Left ventricle myocardium inferior (tissue), 1 donor: ENCODE measurements around the gene RSPH1. TPM values are rescaled to one million over a fixed set of nuclear protein-coding genes. Genes with fewer than 3 reads are reported as not detected.

Experiments used
- DNase-seq: peaks from one replicate; pipeline ENCODE4 v3.0.0-alpha.2; 2020
- H3K27ac ChIP-seq: fragments of 200-600 bp; replicated peaks from 2 replicates; pipeline ENCODE4 v1.8.0; 2021
- H3K27me3 ChIP-seq: fragments of 200-600 bp; 2 replicates; pipeline ENCODE4 v1.8.0; 2021; ENCODE audit warnings: low read depth
- H3K36me3 ChIP-seq: fragments of 200-600 bp; 2 replicates; pipeline ENCODE4 v1.8.0; 2021
- H3K4me1 ChIP-seq: fragments of 200-600 bp; 2 replicates; pipeline ENCODE4 v1.8.0; 2021
- H3K4me3 ChIP-seq: fragments of 200-600 bp; 2 replicates; pipeline ENCODE4 v1.8.0; 2021; ENCODE audit warnings: mild to moderate bottlenecking, moderate library complexity
- H3K9me3 ChIP-seq: fragments of 200-600 bp; replicated peaks from 2 replicates; pipeline ENCODE4 v1.8.0; 2021
- intact Hi-C: fragments of 100-400 bp; cut with micrococcal nuclease; formaldehyde crosslinking; loops from one replicate; pipeline ENCODE4 v1.11.0; 2022
- total RNA-seq: library from RNA; stranded (reverse); fragmentation: NEBNext Ultra II Directional; extraction: Animal tissue kit (Norgen Biotek cat#: 25700); gene quantifications from one replicate; pipeline ENCODE4 v1.2.1, GENCODE V29; 2021
- TF ChIP-seq, protein P1 (sequence below): fragments of 200-600 bp; IDR thresholded peaks from 2 replicates; pipeline ENCODE4 v1.8.0; 2021; ENCODE audit warnings: antibody characterized with exemption, mild to moderate bottlenecking, borderline replicate concordance
- donor health status: DM: no; HTN: yes; CAD: no; lungs with severe emphysema.

Gene RSPH1
- total RNA-seq, 1 donor from 2014 or later: not detected

GRCh38 chr21:42503711-42504110 lies 7.7 kb upstream of the RSPH1 start:
- TF ChIP-seq, protein P1, sequence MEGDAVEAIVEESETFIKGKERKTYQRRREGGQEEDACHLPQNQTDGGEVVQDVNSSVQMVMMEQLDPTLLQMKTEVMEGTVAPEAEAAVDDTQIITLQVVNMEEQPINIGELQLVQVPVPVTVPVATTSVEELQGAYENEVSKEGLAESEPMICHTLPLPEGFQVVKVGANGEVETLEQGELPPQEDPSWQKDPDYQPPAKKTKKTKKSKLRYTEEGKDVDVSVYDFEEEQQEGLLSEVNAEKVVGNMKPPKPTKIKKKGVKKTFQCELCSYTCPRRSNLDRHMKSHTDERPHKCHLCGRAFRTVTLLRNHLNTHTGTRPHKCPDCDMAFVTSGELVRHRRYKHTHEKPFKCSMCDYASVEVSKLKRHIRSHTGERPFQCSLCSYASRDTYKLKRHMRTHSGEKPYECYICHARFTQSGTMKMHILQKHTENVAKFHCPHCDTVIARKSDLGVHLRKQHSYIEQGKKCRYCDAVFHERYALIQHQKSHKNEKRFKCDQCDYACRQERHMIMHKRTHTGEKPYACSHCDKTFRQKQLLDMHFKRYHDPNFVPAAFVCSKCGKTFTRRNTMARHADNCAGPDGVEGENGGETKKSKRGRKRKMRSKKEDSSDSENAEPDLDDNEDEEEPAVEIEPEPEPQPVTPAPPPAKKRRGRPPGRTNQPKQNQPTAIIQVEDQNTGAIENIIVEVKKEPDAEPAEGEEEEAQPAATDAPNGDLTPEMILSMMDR: no peak
- no peaks in the 10 kb centered on the region for H3K36me3 ChIP-seq
- intact Hi-C loops: no loop called here
- no peak for DNase-seq
- H3K4me1 ChIP-seq: no peaks in the 10 kb centered on the region
- no peaks in the 10 kb centered on the region for H3K9me3 ChIP-seq
- H3K27me3 ChIP-seq: no peaks in the 10 kb centered on the region
- H3K27ac ChIP-seq: no peak overlapping the region
- no peak overlapping the region for H3K4me3 ChIP-seq

DNA sequence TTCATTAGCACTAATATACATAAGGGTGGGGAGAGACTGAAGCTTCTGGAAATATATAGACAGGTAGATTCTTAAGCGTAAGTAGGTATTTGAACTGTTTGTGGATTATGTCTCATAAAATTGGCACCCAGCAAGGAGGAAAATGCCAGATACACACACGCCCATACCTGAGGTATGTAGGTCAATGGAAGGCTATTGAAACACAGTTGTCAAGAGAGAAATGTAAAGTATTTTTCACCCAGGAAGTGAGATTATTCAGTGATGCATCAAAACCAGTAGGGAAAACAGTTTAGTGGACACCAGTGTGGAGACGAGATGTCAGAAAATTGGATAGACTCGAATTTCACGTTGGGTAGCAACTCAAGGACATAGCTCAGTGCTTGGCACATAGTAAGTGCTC lies 4.7 kb upstream of the RSPH1 start:
- H3K36me3 ChIP-seq: no peaks in the 10 kb centered on the region
- no peaks in the 10 kb centered on the region for H3K9me3 ChIP-seq
- H3K4me3 ChIP-seq: no peak overlapping the region
- intact Hi-C loops: no loop called here
- no peak for DNase-seq
- TF ChIP-seq, protein P1: no peak
- no peak overlapping the region for H3K27ac ChIP-seq
- no peaks in the 10 kb centered on the region for H3K27me3 ChIP-seq
- H3K4me1 ChIP-seq: peaks cover 10% of the 10 kb centered on the region

GRCh38 chr21:42500225-42500624 lies 4.2 kb upstream of the RSPH1 start:
- TF ChIP-seq, protein P1: no peak
- Histone ChIP-seq H3K4me1 (peaks cover 15% of the 10 kb centered on the region), H3K27ac (no peak overlapping the region), H3K36me3 (no peaks in the 10 kb centered on the region), H3K27me3 (no peaks in the 10 kb centered on the region), H3K9me3 (no peaks in the 10 kb centered on the region), H3K4me3 (no peak overlapping the region)
- DNase-seq: no peak
- intact Hi-C loops: no loop called here

DNA sequence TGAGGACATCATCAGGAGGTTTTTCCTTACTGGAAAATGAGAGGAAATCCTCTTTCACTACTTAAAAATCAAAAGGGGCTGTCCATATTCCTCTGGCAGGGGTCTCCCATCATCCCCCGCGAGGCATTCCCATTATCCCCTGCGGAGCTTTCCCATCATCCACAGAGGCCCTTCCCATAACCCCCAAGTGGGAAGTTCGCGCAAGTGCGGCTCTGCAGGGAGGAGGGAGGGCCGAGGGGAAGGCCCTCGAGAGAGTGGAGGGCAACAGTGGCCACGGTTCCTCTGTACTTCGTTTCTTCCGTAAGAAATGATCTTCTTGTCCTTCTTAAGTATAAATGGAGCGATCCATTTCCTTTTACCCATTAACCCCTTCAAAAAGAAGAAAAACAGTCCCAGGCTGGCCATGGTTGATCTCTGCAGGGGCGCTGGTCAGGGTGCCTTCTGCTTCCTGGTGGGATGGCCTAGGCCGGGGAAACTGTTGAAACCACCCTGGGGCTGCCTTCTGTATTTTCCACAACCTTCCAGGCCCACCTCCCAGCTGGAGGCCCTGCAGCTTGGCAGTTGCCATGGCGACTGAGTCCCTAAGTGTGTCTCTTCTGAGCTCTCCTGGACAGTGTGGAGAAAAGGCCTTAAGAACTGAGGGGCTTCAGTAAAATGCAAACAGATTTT lies 3.6 kb upstream of the RSPH1 start:
- Histone ChIP-seq H3K4me1 (peaks cover 15% of the 10 kb centered on the region), H3K27me3 (no peaks in the 10 kb centered on the region), H3K9me3 (no peaks in the 10 kb centered on the region), H3K27ac (no peak overlapping the region), H3K4me3 (no peak overlapping the region), H3K36me3 (no peaks in the 10 kb centered on the region)
- intact Hi-C loops: no loop called here
- no peak for DNase-seq
- TF ChIP-seq, protein P1: no peak

DNA sequence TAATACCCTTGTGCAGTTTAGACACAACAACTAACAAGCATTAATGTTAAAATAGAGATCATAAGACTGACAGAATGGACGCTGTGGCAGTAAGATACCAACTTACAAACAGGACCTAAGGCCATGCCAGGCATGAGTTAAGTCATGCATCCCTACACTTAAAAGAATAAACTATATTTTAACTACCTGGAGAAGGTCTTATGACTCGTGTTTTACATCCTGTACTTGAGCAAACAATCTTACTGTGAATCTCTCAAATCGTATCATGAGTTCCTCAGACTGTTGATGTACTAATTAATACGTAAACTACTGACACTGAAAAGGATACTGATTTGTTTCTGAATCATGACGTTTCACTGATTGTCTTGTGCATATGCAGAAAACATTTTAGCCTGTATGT lies 2.0 kb upstream of the RSPH1 start:
- no peaks in the 10 kb centered on the region for H3K9me3 ChIP-seq
- H3K4me1 ChIP-seq: peaks cover 15% of the 10 kb centered on the region
- H3K36me3 ChIP-seq: no peaks in the 10 kb centered on the region
- intact Hi-C loops: no loop called here
- no peak overlapping the region for H3K27ac ChIP-seq
- TF ChIP-seq, protein P1: no peak
- no peak overlapping the region for H3K4me3 ChIP-seq
- H3K27me3 ChIP-seq: no peaks in the 10 kb centered on the region
- DNase-seq: no peak

DNA sequence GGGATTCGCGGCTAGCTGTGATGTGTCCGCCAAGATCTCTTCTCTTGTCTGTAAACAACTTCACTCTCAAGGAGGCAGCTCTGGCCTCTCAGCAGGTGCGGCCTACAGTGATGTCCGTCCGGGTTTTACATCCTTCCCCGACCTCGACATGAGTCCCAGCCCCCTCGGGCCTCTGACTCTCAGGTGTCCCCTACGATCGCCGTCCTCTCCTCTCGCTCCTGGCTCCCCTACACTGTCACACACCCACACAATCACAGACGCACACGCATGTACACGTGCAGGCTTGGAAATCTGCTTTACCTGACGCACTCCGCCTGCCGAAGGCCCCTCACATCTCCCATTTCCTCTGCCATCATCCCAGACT lies 797 bp upstream of the RSPH1 start:
- DNase-seq: no peak
- Histone ChIP-seq H3K9me3 (no peaks in the 10 kb centered on the region), H3K36me3 (no peaks in the 10 kb centered on the region), H3K27ac (peak overlapping the region; percentile 69), H3K27me3 (no peaks in the 10 kb centered on the region), H3K4me3 (peak overlapping the region; percentile 86), H3K4me1 (peaks cover 15% of the 10 kb centered on the region)
- intact Hi-C loops: no loop called here
- TF ChIP-seq, protein P1: no peak
